Upper lobe of left lung (tissue), 4 donors: Measurements from ENCODE around the gene SPTLC2.

ENCODE experiments used
- POLR2A ChIP-seq, 4 donors: fragments of 450-650 bp; IDR thresholded peaks; one replicate each; pipeline ENCODE4 v1.5.1; 2016 to 2017; ENCODE audit warnings: antibody characterized with exemption in 4 of 4, mild to moderate bottlenecking in 2 of 4
- TF ChIP-seq, protein P1 (sequence below), 6 experiments: fragments of 450-650 bp in 4 of 6; fragments of 200-600 bp in 2 of 6; sonication (generic) in 2 of 6; IDR thresholded peaks; one replicate each; pipeline ENCODE4 v1.5.1; 2016 to 2019; ENCODE audit warnings: antibody characterized with exemption in 6 of 6

DNA sequence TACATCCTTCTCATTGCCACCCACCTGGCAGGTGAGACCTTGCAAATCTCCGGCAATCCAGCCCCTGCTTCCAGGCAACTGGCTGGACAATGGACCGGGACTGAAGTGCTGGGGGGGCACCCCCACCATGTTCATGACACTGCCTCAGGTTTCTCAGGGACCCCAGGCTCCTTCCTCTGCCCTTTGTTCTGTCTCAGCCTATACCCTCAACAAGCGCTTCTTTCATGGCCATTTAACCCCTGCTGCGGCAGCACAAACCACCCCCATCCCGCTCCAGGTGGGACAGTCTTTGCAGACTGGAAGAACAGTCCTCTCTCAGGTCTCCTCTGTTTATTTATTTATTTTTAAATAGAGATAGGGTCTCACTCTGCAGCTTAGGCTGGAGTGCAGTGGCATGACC, 125.4 kb downstream of the SPTLC2 start:
- TF ChIP-seq, protein P1, sequence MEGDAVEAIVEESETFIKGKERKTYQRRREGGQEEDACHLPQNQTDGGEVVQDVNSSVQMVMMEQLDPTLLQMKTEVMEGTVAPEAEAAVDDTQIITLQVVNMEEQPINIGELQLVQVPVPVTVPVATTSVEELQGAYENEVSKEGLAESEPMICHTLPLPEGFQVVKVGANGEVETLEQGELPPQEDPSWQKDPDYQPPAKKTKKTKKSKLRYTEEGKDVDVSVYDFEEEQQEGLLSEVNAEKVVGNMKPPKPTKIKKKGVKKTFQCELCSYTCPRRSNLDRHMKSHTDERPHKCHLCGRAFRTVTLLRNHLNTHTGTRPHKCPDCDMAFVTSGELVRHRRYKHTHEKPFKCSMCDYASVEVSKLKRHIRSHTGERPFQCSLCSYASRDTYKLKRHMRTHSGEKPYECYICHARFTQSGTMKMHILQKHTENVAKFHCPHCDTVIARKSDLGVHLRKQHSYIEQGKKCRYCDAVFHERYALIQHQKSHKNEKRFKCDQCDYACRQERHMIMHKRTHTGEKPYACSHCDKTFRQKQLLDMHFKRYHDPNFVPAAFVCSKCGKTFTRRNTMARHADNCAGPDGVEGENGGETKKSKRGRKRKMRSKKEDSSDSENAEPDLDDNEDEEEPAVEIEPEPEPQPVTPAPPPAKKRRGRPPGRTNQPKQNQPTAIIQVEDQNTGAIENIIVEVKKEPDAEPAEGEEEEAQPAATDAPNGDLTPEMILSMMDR (IDR thresholded peaks at IDR 0.05): no peak
- TF ChIP-seq POLR2A (IDR thresholded peaks at IDR 0.05): no peak
